K562 (cell line): ENCODE measurements around the gene ATG10. TPM values are rescaled to one million over a fixed set of nuclear protein-coding genes. Genes with fewer than 3 reads are reported as not detected.

Experiments used
- HCFC1 ChIP-seq: IDR thresholded peaks from 2 replicates; pipeline ENCODE4 v1.6.1; 2012; ENCODE audit warnings: low read depth, low read length, improper control_type of control experiment
- HDAC3 ChIP-seq: fragments of 450-650 bp; IDR thresholded peaks from 2 replicates; pipeline ENCODE4 v1.6.1; 2018; ENCODE audit warnings: borderline replicate concordance, mild to moderate bottlenecking, moderate library complexity; ENCODE audit not compliant: partially characterized antibody
- JUNB ChIP-seq: fragments of 450-650 bp; formaldehyde crosslinking; conservative IDR thresholded peaks from 2 replicates; pipeline ENCODE4 v1.4.0; 2020; ENCODE audit warnings: mild to moderate bottlenecking
- LARP7 ChIP-seq: fragments of 450-650 bp; IDR thresholded peaks from 2 replicates; pipeline ENCODE4 v1.6.1; 2016
- NFRKB ChIP-seq: fragments of 450-650 bp; IDR thresholded peaks from 2 replicates; pipeline ENCODE4 v1.6.1; 2016; ENCODE audit warnings: low read depth
- NKRF ChIP-seq: fragments of 450-650 bp; IDR thresholded peaks from 2 replicates; pipeline ENCODE4 v1.6.1; 2016; ENCODE audit warnings: borderline replicate concordance
- NRF1 ChIP-seq, 2 experiments: fragments of 450-650 bp; IDR thresholded peaks in 1 of 2; conservative IDR thresholded peaks in 1 of 2; 2 replicates each; pipeline ENCODE4 v1.6.1; 2014; ENCODE audit warnings: mild to moderate bottlenecking in 2 of 2
- RBBP5 ChIP-seq: fragments of 200-600 bp; sonication (generic); IDR thresholded peaks from 2 replicates; pipeline ENCODE4 v1.6.1; 2012; ENCODE audit warnings: borderline replicate concordance, mild to moderate bottlenecking, low read length, control low read depth, inconsistent platforms; ENCODE audit not compliant: insufficient read depth, poor library complexity, severe bottlenecking
- SIN3A ChIP-seq, 2 experiments: fragments of 150-350 bp in 1 of 2; IDR thresholded peaks; 2 replicates each; pipeline ENCODE4 v1.6.1; 2011 to 2016; ENCODE audit warnings: borderline replicate concordance in 2 of 2, low read depth in 2 of 2, low read length in 2 of 2, mild to moderate bottlenecking in 2 of 2, moderate library complexity in 2 of 2; ENCODE audit not compliant: control insufficient read depth in 1 of 2
- SNAPC5 ChIP-seq: fragments of 250-450 bp; sonication (Bioruptor Pico); IDR thresholded peaks from 2 replicates; pipeline ENCODE4 v1.8.0; 2021; ENCODE audit warnings: moderate library complexity, mild to moderate bottlenecking, inconsistent platforms
- ZBTB33 ChIP-seq: sonication (generic); formaldehyde crosslinking; IDR thresholded peaks from 2 replicates; pipeline ENCODE4 v1.8.1; 2023; ENCODE audit warnings: mild to moderate bottlenecking, missing genetic modification reagents
- ZEB2 ChIP-seq: fragments of 450-650 bp; IDR thresholded peaks from 2 replicates; pipeline ENCODE4 v1.6.1; 2016
- ZNF655 ChIP-seq: fragments of 250-450 bp; sonication (Bioruptor Pico); IDR thresholded peaks from 2 replicates; pipeline ENCODE4 v1.5.0; 2021
- polyA plus RNA-seq, 8 experiments: library from polyadenylated mRNA; depleted of rRNA in 4 of 8; stranded (reverse) in 5 of 8; unstranded in 3 of 8; fragments of >200 nt; fragmentation: Nextera tagmentation in 2 of 8; fragmentation: Illumina TruSeq in 1 of 8; extraction: Ambion mirVana in 2 of 8; extraction: Trizol in 1 of 8; gene quantifications; 2 replicates each; pipeline versions ENCODE4 v1.2.1 to v1.2.3, GENCODE V29; 2011 to 2014; ENCODE audit warnings: inconsistent platforms in 1 of 8, missing spikeins in 1 of 8
- total RNA-seq, 7 experiments: library from RNA; depleted of rRNA in 6 of 7; stranded (reverse); fragments of >200 nt in 6 of 7; fragmentation: Illumina TruSeq in 2 of 7; extraction: Trizol in 2 of 7; gene quantifications; 2 replicates each; pipeline versions ENCODE4 v1.2.1 to v1.2.3, GENCODE V29; 2011 to 2021; ENCODE audit warnings: low replicate concordance in 1 of 7
- TF ChIP-seq, protein P1 (sequence below): fragments of 250-450 bp; sonication (Bioruptor Pico); IDR thresholded peaks from 2 replicates; pipeline ENCODE4 v1.6.1; 2021; ENCODE audit warnings: mild to moderate bottlenecking
- TF ChIP-seq, protein P2 (sequence below): fragments of 250-450 bp; sonication (Bioruptor Pico); IDR thresholded peaks from 2 replicates; pipeline ENCODE4 v1.8.0; 2022; ENCODE audit warnings: inconsistent platforms
- TF ChIP-seq, protein P3 (sequence below): sonication (generic); formaldehyde crosslinking; IDR thresholded peaks from 2 replicates; pipeline ENCODE4 v1.8.0; 2022; ENCODE audit warnings: mild to moderate bottlenecking, low read depth, missing genetic modification reagents

The ATG10 gene
- total and polyA plus RNA-seq, 9 of the 15 experiments (the other 6 are each of a cell fraction or from before 2014, with no cell fraction given) = 7.0 to 18.8 (median 14.6) TPM

DNA sequence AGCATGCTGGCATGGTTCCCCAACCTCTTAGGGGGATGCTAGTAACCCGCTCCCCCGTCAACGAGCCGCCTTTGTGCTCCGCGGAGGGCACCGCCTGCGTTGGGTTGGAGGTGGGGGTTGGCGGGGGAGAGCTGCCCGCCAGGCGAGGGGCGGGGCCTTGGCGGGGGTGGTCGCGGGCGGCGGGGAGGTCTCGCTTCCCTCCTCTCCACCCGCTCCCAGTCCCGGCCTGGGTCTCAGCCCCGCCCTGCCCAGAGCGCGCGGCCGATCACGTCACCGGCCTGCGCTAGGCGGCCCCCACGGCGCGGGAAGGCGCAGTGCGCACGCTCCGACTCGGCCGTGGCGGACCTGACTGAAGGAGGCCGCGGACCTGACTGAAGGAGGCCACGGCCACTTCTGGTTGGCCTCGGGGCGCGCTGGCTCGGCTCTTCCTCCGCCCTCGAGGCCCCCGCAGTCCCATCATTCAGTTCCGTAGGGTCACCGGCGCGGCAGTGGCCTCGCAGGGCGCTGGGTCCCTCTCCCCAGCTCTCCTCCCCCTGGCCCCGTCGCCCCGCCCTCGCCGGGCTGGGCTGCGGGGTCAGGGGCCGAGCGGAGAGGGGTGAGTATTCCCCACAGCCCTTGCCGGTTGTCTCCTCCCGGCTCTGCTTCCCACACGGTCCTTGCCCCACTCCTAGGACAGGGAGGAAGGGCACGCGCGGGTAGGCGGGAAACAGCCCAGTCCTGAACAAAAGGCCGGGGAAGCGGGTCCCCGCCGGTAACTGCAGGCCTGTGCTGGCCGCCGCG is at the start of gene ATG10 (continued):
- TF ChIP-seq ZBTB33 = peak; percentile 59; the same call in 1 of the 2 replicates
- peak; percentile 60 for TF ChIP-seq HCFC1
- peak; percentile 88 for TF ChIP-seq RBBP5
- TF ChIP-seq JUNB (CRISPR knock-in tag) = no peak
- TF ChIP-seq, protein P1, sequence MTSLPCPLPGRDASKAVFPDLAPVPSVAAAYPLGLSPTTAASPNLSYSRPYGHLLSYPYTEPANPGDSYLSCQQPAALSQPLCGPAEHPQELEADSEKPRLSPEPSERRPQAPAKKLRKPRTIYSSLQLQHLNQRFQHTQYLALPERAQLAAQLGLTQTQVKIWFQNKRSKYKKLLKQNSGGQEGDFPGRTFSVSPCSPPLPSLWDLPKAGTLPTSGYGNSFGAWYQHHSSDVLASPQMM (CRISPR knock-in tag) = no peak
- TF ChIP-seq SNAPC5 (CRISPR knock-in tag) = no peak
- TF ChIP-seq NFRKB = peak; percentile 0; the same call in 1 of the 2 replicates
- no peak; a peak in 1 of 4 replicates for TF ChIP-seq SIN3A (IDR thresholded peaks at IDR 0.05; ENCODE audit: borderline replicate concordance in 2 of 2, control insufficient read depth in 1 of 2, low read depth in 2 of 2, low read length in 2 of 2)
- TF ChIP-seq HDAC3 = no peak
- TF ChIP-seq NKRF = peak; percentile 84; the same call in 1 of the 2 replicates
- TF ChIP-seq ZEB2 = peak; percentile 33; the same call in 1 of the 2 replicates
- TF ChIP-seq, protein P2, sequence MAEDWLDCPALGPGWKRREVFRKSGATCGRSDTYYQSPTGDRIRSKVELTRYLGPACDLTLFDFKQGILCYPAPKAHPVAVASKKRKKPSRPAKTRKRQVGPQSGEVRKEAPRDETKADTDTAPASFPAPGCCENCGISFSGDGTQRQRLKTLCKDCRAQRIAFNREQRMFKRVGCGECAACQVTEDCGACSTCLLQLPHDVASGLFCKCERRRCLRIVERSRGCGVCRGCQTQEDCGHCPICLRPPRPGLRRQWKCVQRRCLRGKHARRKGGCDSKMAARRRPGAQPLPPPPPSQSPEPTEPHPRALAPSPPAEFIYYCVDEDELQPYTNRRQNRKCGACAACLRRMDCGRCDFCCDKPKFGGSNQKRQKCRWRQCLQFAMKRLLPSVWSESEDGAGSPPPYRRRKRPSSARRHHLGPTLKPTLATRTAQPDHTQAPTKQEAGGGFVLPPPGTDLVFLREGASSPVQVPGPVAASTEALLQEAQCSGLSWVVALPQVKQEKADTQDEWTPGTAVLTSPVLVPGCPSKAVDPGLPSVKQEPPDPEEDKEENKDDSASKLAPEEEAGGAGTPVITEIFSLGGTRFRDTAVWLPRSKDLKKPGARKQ (CRISPR knock-in tag) = no peak
- TF ChIP-seq, protein P3, sequence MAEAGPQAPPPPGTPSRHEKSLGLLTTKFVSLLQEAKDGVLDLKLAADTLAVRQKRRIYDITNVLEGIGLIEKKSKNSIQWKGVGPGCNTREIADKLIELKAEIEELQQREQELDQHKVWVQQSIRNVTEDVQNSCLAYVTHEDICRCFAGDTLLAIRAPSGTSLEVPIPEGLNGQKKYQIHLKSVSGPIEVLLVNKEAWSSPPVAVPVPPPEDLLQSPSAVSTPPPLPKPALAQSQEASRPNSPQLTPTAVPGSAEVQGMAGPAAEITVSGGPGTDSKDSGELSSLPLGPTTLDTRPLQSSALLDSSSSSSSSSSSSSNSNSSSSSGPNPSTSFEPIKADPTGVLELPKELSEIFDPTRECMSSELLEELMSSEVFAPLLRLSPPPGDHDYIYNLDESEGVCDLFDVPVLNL (CRISPR knock-in tag) = peak; percentile 48; the same call in 1 of the 2 replicates
- no peak for TF ChIP-seq LARP7
- TF ChIP-seq ZNF655 = no peak
- peak; percentile 93 to 94 for TF ChIP-seq NRF1 (conservative IDR thresholded peaks at IDR 0.05 in 1 of 2, IDR thresholded peaks at IDR 0.05 in 1 of 2)
